ENCODE results near the gene CDT1. TPM values are rescaled to one million over a fixed set of nuclear protein-coding genes. Genes with fewer than 3 reads are reported as not detected.

The CDT1 gene
- total and polyA plus RNA-seq, 10 of the 15 experiments (the other 5 are each of a cell fraction or from before 2014, with no cell fraction given): 0.50 to 87.6 (median 8.8) TPM

GRCh38 chr16:88754109-88754911, 49.3 kb upstream of the CDT1 start:
- H3K4me1 ChIP-seq (ENCODE audit: control insufficient read depth, insufficient read depth, low read length): no peaks in the 10 kb centered on the region
- H3K79me2 ChIP-seq (ENCODE audit: control insufficient read depth, insufficient read depth, low read length): peaks cover 4% of the 10 kb centered on the region
- no peak overlapping the region for H3K9ac ChIP-seq (ENCODE audit: control insufficient read depth, insufficient read depth, low read length)
- H3K27me3 ChIP-seq (replicated peaks in 1 of 2; ENCODE audit: control insufficient read depth in 2 of 2, insufficient read depth in 2 of 2, low read length in 1 of 2): no peaks in the 10 kb centered on the region
- ChIA-PET RAD21 (ENCODE audit: unreplicated experiment) (no interaction called here), CTCF (interaction anchor here (1.0 to 1.6 kb wide), 2 partner anchors 17 to 334 kb away, joined by 4 to 5 read pairs; no protein-coding TSS in a partner anchor), SMC1A (ENCODE audit: uncharacterized antibody, unreplicated experiment) (no interaction called here), POLR2A (no interaction called here)
- intact Hi-C loops (cut with micrococcal nuclease; ENCODE audit: unreplicated experiment) (no loop called here), in situ Hi-C loops (cut with MboI) (no loop called here)
- H3K27ac ChIP-seq (ENCODE audit: control insufficient read depth, insufficient read depth): no peak overlapping the region
- H2AFZ ChIP-seq (ENCODE audit: control insufficient read depth, low read depth, low read length): no peak overlapping the region
- FAIRE-seq (no peak), DNase-seq (ENCODE audit: low read depth, low spot score) (no peak), ATAC-seq (no peak)
- H4K20me1 ChIP-seq (ENCODE audit: control insufficient read depth, insufficient read depth): peaks cover 3% of the 10 kb centered on the region
- H3K36me3 ChIP-seq (ENCODE audit: control insufficient read depth in 2 of 2, insufficient read depth in 2 of 2, low read length in 1 of 2): peaks cover 0 to 6% of the 10 kb centered on the region in 2 experiments; a peak in 3 of 4 replicates
- TF ChIP-seq WRNIP1 (IDR thresholded peaks at IDR 0.05; ENCODE audit: borderline replicate concordance, low read depth, low read length) (no peak), E4F1 (IDR thresholded peaks at IDR 0.05; ENCODE audit: borderline replicate concordance, partially characterized antibody) (no peak), RELA (IDR thresholded peaks at IDR 0.05; ENCODE audit: borderline replicate concordance, partially characterized antibody) (no peak), ZNF384 (IDR thresholded peaks at IDR 0.05; ENCODE audit: borderline replicate concordance, low read depth, low read length) (no peak), FOS (IDR thresholded peaks at IDR 0.05; ENCODE audit: borderline replicate concordance, extremely low read depth, insufficient read length) (no peak), MTA2 (IDR thresholded peaks at IDR 0.05; ENCODE audit: low read depth) (no peak), NFYA (IDR thresholded peaks at IDR 0.05; ENCODE audit: borderline replicate concordance, low read depth, low read length) (no peak), IKZF1 (conservative IDR thresholded peaks at IDR 0.05) (no peak), TAF1 (IDR thresholded peaks at IDR 0.05; ENCODE audit: borderline replicate concordance, low read depth, low read length) (no peak), RELB (IDR thresholded peaks at IDR 0.05; ENCODE audit: low read depth) (no peak), MXI1 (IDR thresholded peaks at IDR 0.05; ENCODE audit: low read depth, low read length) (no peak), SMC3 (IDR thresholded peaks at IDR 0.05; ENCODE audit: borderline replicate concordance, low read length) (no peak), CEBPB (IDR thresholded peaks at IDR 0.05; ENCODE audit: borderline replicate concordance in 1 of 2, low read depth in 2 of 2, low read length in 2 of 2) (no peak)
- no TSS peak for BruUV-seq (replicated peaks)
- no peaks in the 10 kb centered on the region for H3K9me3 ChIP-seq (replicated peaks; ENCODE audit: control insufficient read depth, insufficient read depth, low read length)
- 87% methylated on average over 22 of the region's 28 CpGs for WGBS (ENCODE audit: insufficient coverage, insufficient replicate concordance, low lambda C conversion rate, missing lambda C conversion rate)
- H3K4me2 ChIP-seq (ENCODE audit: control insufficient read depth, insufficient read depth): no peak overlapping the region
- H3K4me3 ChIP-seq: no peak overlapping the region
